Activated CD8-positive, alpha-beta memory T cell treated with anti-CD3 and anti-CD28 coated beads, Interleukin-2, amount 50 U/mL, for 1 hour (primary cell): ENCODE results near the gene NPC2.

ENCODE experiments used
- DNase-seq: peaks from one replicate; pipeline ENCODE4 v3.0.0-alpha.2; 2020; ENCODE audit errors: extremely low read depth

NPC2 gene

GRCh38 chr14:74519316-74520074 lies 26.4 kb upstream of the NPC2 start:
- no peak for DNase-seq

DNA sequence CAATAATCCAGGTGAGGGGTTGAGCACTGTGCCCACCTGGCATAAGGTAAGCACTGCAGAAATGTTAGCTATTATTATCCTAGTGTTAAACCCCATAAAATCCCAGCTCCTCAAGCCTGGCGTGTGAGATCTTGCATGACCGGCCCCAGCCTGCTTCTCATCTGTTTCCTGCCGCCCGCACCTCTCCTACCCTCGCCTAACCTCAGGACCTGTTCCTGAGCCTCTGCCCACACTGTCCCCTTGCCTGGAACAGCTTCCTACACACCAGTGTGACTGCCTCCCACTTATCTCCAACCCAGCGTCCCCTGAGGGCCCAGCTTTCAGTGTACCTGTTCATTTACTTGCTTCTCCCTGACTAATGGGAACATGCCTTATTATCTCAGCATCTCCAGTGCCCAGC lies 25.1 kb upstream of the NPC2 start:
- no peak for DNase-seq

- DNase-seq = no peak
Measured at GRCh38 chr14:74517731-74518130, 24.6 kb upstream of the NPC2 start.

GRCh38 chr14:74516451-74517160 lies 23.5 kb upstream of the NPC2 start:
- DNase-seq = no peak

DNA sequence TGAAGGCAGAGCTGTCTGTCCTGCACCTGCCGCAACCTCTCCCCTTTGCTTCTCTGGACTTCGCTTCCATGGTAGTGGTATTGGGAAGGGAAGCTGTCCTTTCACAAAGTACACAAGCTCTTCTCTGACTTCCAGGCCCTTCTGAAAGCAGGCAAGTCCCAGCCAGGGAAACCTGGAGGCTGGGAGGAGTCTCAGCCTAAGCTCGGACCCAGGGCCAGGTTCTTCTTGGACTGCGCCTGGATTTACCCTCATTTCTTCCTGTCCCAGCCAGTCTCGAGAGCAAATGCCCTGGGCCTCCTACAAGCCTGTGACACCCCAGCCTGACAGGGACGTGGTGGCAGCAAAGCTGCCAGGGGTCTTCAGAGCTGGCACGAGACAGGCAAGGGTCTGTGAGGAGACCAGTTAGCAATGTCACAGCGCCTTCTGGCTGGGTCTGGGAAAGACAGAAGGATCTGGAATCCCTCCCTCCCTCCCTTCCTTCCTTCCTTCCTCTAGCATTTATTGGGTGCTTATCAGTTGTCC lies 22.8 kb upstream of the NPC2 start:
- DNase-seq = no peak

- no peak for DNase-seq
Measured at GRCh38 chr14:74514471-74514941, 21.4 kb upstream of the NPC2 start.

GRCh38 chr14:74511966-74512830 lies 19.1 kb upstream of the NPC2 start:
- no peak for DNase-seq

DNA sequence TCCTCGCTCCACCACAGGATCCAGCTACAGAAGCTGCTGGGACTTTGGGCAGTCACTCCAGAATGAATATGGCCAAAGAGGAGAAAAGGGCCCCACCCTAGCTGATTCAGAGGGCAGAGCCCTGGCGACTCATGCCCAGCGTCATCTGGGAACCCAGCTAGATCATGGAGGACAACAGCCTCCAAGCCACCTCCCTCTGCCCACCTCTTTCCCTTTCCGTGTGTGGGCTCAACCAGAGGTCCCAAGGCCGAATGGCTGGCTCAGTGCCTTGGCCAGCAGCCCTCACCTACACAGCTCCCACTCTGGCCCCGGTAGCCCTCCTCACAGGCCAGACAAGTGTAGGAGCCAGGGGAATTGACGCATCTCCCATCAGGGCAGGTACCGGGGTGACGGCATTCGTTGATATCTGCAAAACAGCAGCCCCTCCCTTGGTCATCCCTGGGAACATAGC lies 17.9 kb upstream of the NPC2 start:
- DNase-seq = no peak

- no peak for DNase-seq
Measured at GRCh38 chr14:74510223-74510931, 17.3 kb upstream of the NPC2 start.

- DNase-seq = no peak
Measured at GRCh38 chr14:74509587-74510222, 16.6 kb upstream of the NPC2 start.

DNA sequence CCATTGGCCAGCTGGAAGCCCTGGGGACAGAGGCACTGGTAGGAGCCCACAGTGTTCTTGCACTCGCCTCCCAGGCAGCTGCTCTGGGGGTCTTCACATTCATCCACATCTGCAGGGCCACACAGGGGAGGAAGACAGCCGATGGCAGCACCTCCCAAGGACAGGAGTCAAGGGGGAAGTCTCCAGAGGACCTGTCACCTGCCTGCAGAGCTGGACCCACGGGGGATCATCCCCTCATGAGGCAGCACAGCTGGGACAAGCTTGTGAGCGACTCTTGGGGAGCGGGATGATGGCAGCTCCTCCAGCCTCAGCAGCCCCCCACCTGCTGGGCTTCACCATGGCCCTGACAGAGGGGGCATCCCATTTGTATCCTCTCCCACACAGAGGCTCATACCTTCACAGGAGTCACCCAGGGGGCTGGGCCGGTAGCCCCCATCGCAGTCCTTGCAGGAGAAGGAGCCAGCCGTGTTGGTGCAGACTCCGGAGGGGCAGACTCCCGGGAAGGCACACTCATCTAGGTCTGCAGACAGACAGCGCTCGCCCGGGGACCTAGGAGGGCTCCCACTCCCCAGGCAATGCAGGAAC lies 15.8 kb upstream of the NPC2 start:
- no peak for DNase-seq

- DNase-seq = no peak
Measured at GRCh38 chr14:74508292-74508731, 15.2 kb upstream of the NPC2 start.

DNA sequence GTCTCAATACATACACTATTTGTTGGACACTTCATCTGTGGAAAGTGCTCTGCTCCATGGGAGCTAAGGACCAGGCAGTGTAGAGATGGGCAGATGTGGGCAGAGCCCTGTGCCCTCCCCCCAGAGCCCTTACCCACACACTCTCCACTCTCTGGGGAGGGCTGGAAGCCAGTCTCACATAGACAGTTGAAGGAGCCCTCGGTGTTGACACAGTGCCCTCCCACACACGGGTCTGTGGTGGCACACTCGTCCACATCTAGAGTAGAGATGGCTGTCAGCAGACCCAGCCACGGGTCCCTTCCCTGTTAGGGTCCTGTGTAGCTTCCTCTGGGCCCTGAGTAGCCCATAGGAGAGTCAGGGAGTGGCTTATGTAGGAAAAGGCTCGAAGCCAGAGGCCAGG lies 14.7 kb upstream of the NPC2 start:
- DNase-seq = no peak

- DNase-seq = no peak
Measured at GRCh38 chr14:74507085-74507484, 14.0 kb upstream of the NPC2 start.

DNA sequence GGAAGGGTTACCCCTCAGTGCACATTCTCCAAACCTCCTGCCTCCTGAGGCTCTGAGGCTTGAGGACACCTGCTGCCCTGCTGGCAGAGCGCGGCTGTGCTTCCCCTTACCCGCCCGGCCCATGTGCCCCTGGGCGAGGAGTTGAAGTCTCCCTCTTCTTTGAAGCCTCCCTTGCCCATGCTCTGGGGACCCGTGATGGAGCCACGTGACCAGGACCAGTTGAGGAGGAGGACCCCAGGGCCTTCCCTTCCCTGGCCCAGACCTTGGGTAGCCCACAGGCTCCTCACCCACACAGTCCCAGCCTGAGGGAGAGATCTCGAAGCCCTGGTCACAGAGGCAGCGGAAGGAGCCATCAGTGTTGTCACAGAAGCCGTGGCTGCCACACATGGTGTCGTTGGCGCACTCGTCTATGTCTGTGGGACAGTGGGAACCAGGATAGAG lies 13.3 kb upstream of the NPC2 start:
- no peak for DNase-seq

DNA sequence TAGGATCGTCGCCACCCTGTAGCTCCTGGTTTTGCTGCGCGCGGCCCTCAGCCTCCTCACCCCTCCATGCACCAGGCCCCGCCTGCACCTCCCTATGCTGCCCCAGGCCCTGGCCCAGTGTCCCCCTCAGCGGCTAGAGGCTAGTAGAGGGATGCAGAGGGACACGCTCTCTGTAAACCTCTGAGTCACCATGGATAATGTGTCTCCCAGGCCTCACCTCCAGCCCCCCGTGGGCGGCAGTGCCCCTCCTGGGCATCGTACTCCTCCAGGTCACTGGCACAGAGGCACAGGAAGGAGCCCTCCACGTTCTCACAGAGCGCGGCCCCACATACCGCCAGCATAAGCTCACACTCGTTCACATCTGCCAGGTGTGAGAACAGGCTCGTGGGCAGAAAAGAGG lies 12.7 kb upstream of the NPC2 start:
- DNase-seq = no peak

- DNase-seq = no peak
Measured at GRCh38 chr14:74504874-74505720, 12.0 kb upstream of the NPC2 start.

GRCh38 chr14:74504412-74504811 lies 11.3 kb upstream of the NPC2 start:
- DNase-seq = no peak

DNA sequence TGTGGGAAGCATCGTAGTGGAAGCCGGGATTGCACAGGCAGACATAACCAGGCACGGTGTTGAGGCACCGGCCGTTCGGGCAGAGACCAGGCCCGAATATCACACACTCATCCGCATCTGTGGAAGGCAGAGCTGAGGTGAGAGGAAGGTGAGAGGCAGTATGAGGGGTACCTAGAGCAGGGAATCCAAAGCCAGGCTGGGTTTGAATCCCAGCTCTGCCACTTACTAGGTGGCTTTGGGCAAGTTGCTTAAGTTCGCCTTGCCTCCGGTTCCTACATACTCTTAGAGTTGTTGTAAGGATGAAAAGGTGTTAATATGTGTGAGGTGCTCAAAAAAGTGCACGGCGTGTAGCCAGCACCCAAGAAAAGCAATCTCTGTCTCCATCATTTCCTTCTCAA lies 10.8 kb upstream of the NPC2 start:
- no peak for DNase-seq
